Epithelial cell of esophagus (primary cell): ENCODE data around the gene C1QTNF7.

ENCODE experiments used
- DNase-seq: peaks from one replicate; pipeline ENCODE4 v3.0.0; 2010; ENCODE audit warnings: low read depth
- H3K4me3 ChIP-seq: 2 replicates; pipeline ENCODE4 v1.5.1; 2011; ENCODE audit warnings: mild to moderate bottlenecking, low read length, control low read depth
- TF ChIP-seq, protein P1 (sequence below): IDR thresholded peaks from 2 replicates; pipeline ENCODE4 v1.5.1; 2011; ENCODE audit warnings: low read depth, mild to moderate bottlenecking, low read length, control low read depth, inconsistent platforms; ENCODE audit not compliant: insufficient read depth; ENCODE audit errors: missing control alignments

Gene C1QTNF7

DNA sequence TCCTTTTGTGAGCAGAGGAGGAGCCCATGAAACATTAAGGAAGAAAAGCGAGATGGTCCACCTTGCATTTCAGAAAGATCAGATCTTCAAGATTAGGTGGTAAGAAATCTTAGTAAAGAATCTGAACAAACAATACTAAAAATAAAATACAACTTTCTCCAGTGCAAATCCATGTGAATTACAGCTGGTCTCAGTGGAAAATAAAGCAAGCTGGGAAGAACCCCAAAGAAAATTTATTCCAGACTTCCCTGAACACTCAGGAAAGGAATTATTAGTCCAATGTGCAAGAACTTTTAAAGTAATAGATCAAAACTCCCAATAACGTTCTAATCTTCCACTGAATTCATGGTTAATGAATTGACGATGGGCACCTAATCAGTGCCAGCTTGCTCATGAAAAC is 37.3 kb upstream of the C1QTNF7 start:
- no peak overlapping the region for H3K4me3 ChIP-seq
- TF ChIP-seq, protein P1, sequence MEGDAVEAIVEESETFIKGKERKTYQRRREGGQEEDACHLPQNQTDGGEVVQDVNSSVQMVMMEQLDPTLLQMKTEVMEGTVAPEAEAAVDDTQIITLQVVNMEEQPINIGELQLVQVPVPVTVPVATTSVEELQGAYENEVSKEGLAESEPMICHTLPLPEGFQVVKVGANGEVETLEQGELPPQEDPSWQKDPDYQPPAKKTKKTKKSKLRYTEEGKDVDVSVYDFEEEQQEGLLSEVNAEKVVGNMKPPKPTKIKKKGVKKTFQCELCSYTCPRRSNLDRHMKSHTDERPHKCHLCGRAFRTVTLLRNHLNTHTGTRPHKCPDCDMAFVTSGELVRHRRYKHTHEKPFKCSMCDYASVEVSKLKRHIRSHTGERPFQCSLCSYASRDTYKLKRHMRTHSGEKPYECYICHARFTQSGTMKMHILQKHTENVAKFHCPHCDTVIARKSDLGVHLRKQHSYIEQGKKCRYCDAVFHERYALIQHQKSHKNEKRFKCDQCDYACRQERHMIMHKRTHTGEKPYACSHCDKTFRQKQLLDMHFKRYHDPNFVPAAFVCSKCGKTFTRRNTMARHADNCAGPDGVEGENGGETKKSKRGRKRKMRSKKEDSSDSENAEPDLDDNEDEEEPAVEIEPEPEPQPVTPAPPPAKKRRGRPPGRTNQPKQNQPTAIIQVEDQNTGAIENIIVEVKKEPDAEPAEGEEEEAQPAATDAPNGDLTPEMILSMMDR, result no peak
- no peak for DNase-seq

DNA sequence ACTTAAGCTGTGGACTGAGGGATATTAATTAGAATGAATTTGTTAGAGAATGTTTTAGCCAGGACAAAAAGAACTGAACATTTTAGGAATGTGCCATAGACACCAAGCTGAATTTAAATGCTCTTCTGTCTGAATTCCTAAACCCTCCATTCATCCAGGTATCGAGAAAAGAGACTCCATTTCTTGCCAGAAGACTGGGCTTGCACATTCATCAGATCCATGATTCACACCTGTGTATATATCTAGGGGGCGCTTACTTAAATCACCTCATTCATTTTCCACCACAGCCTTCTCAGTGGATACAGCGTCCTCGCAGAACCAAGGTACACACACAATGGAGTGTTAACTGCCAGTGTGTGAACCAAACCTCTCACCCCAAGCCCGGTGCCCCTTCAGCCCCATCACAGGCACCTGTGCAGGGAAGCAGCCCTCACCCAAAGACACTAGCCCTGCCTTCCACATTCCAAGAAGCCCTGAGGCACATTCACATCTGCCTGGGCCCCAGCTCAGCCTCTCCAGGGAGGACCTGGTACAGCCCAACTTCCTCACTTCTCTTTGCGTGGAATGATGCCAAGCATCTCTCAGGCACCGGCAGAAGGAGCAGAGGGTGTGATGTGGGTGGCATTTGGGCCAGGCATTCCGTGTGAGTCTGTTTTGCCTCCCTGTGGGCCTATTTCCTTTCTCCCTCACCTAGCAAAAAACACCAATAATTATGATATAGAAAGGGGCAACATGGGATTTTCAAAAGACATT is 35.6 kb upstream of the C1QTNF7 start:
- DNase-seq, result peak; percentile 49
- H3K4me3 ChIP-seq, result no peak overlapping the region
- TF ChIP-seq, protein P1, result no peak

DNA sequence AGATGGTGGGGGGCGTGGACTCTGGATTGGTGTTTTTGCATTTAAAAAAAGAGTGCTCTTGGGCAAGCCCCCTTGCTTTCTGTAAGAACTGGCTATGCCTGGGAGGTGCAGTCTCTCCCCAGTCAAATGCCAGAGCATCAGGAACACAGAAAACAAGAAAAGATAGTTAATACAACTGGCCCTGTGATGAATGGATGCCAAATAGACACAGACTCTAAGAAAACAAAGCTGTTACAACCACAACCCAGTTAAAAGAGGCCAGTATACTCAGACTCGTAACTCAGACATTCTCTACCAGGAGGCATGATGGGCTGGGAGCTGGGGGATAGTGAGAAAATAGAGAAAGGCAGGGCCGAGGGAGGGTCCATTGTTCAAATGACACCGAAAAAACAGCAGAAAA is 32.5 kb upstream of the C1QTNF7 start:
- no peak overlapping the region for H3K4me3 ChIP-seq
- DNase-seq, result no peak
- TF ChIP-seq, protein P1, result no peak

DNA sequence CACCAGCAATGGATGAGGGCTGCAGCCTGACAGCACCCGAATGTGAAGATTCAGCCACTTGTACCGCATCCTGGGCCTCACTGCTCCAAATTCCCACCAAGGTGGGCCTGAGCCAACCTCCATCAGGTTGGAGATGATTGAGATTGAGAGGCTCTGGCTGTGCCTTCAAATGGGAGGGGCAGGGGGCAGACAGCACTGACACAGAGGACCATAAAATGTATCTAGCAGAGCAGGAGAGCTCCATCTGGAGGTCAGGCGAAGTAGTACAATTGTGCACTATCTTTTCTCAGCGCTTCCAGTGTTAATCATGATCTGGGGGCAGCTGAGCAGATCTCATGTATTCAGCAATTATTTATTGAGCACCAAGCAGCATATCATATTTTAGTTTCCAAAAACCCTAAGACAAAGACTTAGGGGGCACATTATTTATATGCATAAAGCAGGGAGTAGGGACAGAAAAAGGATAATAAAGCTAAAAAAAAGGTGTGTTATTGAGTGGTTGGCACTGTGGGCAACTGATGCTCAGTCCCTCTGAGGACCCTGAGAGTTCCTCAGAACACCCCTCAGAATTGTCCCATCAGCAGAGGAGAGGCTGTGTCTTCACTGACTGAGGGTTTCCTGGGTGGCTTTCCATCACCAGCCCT is 31.6 kb upstream of the C1QTNF7 start:
- TF ChIP-seq, protein P1, result peak; percentile 82
- no peak overlapping the region for H3K4me3 ChIP-seq
- peak; percentile 64 for DNase-seq

DNA sequence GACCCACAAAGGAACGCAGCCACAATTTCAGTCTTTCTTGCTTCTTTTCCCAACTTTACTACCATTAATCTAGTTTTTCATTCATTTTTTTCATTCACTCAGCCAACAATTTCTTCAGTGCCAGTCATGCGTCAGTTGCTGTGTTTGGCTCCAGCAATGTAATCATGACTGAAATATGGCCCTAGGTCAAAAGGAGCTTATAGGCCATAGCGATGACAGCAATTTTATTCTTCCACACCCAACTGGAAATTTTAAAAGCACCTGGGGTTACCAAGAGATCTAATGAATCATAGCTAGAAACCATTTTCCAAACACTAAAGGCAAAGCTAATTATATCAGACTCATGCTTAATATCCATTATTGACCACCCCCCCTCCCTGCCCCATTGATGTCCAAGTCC is 29.8 kb upstream of the C1QTNF7 start:
- no peak overlapping the region for H3K4me3 ChIP-seq
- DNase-seq, result peak; percentile 95
- TF ChIP-seq, protein P1, result no peak

DNA sequence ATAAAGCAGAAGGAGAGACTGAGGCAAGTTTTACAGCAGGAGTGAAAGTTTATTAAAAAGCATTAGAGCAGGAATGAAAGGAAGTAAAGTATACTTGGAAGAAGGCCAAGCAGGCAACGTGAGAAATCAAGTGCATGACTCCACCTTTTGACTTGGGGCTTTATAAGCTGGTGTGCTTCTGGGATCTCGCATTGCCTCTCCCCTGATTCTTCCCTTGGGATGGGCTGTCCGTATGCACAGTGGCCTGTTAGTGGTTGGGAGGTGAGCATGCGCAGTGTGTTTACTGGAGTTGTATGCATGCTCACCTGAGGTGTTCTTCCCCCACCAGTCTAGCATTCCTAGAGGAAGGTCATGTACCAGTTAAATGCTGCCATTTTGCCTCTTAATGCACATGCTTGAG is 29.1 kb upstream of the C1QTNF7 start:
- peak; percentile 84 for DNase-seq
- H3K4me3 ChIP-seq, result no peak overlapping the region
- TF ChIP-seq, protein P1, result no peak
